SK-N-SH (cell line): ENCODE measurements around the gene LRTM2. TPM values are rescaled to one million over a fixed set of nuclear protein-coding genes. Genes with fewer than 3 reads are reported as not detected.

Experiments
- CTCF ChIA-PET: fragments of 300-600, 350-600 bp; formaldehyde crosslinking; extraction: SDS; loops from one replicate; lab custom pipeline; 2021; lab: Yijun Ruan, JAX
- POLR2A ChIA-PET: fragments of 350-600 bp; sonication (Branson Sonifier 250); formaldehyde crosslinking; extraction: SDS; loops from one replicate; lab custom pipeline; 2020; ENCODE audit warnings: antibody characterized with exemption, inconsistent platforms; lab: Yijun Ruan, JAX
- DNase-seq: peaks from one replicate; pipeline ENCODE4 v3.0.0; 2012
- H2AFZ ChIP-seq: fragments of 200-600 bp; sonication (generic); 2 replicates; pipeline ENCODE4 v1.8.1; 2016; ENCODE audit warnings: antibody characterized with exemption, mild to moderate bottlenecking, low read depth
- H3F3A ChIP-seq: fragments of 200-600 bp; sonication (generic); replicated peaks from 2 replicates; pipeline ENCODE3; 2016; ENCODE audit warnings: antibody characterized with exemption, mild to moderate bottlenecking; ENCODE audit not compliant: insufficient read depth
- H3K27ac ChIP-seq, 2 experiments: fragments of 200-500 bp in 1 of 2; fragments of 200-600 bp in 1 of 2; sonication (Bioruptor generic) in 1 of 2; sonication (generic), shearing (Covaris generic) in 1 of 2; 2 replicates each; pipeline versions ENCODE4 v1.5.1 to v1.6.1; 2014 to 2016; ENCODE audit warnings: low read depth in 2 of 2, inconsistent platforms in 1 of 2, low read length in 1 of 2, mild to moderate bottlenecking in 1 of 2, mixed read lengths in 1 of 2
- H3K27me3 ChIP-seq: fragments of 200-600 bp; sonication (generic), shearing (Covaris generic); 2 replicates; pipeline ENCODE4 v1.6.1; 2016; ENCODE audit warnings: mixed run types; ENCODE audit not compliant: insufficient read depth
- H3K36me3 ChIP-seq, 2 experiments: fragments of 200-500 bp in 1 of 2; fragments of 200-600 bp in 1 of 2; sonication (Bioruptor generic) in 1 of 2; sonication (generic) in 1 of 2; replicated peaks in 1 of 2; 2 replicates each; pipeline versions ENCODE3 to v1.5.1; 2014 to 2016; ENCODE audit warnings: low read length in 1 of 2, mild to moderate bottlenecking in 1 of 2; ENCODE audit not compliant: insufficient read depth in 2 of 2, control insufficient read depth in 1 of 2
- H3K4me1 ChIP-seq, 2 experiments: fragments of 200-500 bp in 1 of 2; fragments of 200-600 bp in 1 of 2; sonication (Bioruptor generic) in 1 of 2; sonication (generic), shearing (Covaris generic) in 1 of 2; 2 replicates each; pipeline versions ENCODE4 v1.5.1 to v1.6.1; 2014 to 2016; ENCODE audit warnings: low read depth in 1 of 2, low read length in 1 of 2, mixed run types in 1 of 2; ENCODE audit not compliant: insufficient read depth in 2 of 2, control insufficient read depth in 1 of 2
- H3K4me2 ChIP-seq: fragments of 200-600 bp; sonication (generic), shearing (Covaris generic); 2 replicates; pipeline ENCODE4 v1.6.1; 2017; ENCODE audit warnings: mixed run types
- H3K4me3 ChIP-seq, 2 experiments: fragments of 200-500 bp in 1 of 2; fragments of 200-600 bp in 1 of 2; sonication (Bioruptor generic) in 1 of 2; sonication (generic), shearing (Covaris generic) in 1 of 2; 2 replicates each; pipeline versions ENCODE4 v1.5.1 to v1.8.1; 2014 to 2016; ENCODE audit warnings: low read depth in 2 of 2, inconsistent platforms in 1 of 2, low read length in 1 of 2, mild to moderate bottlenecking in 1 of 2, mixed read lengths in 1 of 2, moderate library complexity in 1 of 2
- H3K79me2 ChIP-seq: fragments of 200-600 bp; sonication (generic); 2 replicates; pipeline ENCODE4 v1.8.1; 2017; ENCODE audit warnings: mild to moderate bottlenecking; ENCODE audit not compliant: insufficient read depth
- H3K9ac ChIP-seq: fragments of 200-600 bp; sonication (generic); 2 replicates; pipeline ENCODE4 v1.6.1; 2017; ENCODE audit warnings: mixed run types
- H3K9me2 ChIP-seq: fragments of 200-600 bp; sonication (generic); 2 replicates; pipeline ENCODE4 v1.6.1; 2017; ENCODE audit warnings: mixed run types
- H3K9me3 ChIP-seq: fragments of 200-600 bp; sonication (generic); 2 replicates; pipeline ENCODE4 v1.6.1; 2017; ENCODE audit warnings: mixed run types, mild to moderate bottlenecking, moderate library complexity
- H4K20me1 ChIP-seq: fragments of 200-600 bp; sonication (generic); 2 replicates; pipeline ENCODE4 v1.6.1; 2017; ENCODE audit warnings: mild to moderate bottlenecking, mixed run types; ENCODE audit not compliant: insufficient read depth
- CHD2 ChIP-seq: fragments of 150-350 bp; IDR thresholded peaks from 2 replicates; pipeline ENCODE4 v1.6.1; 2018; ENCODE audit warnings: low read length; ENCODE audit not compliant: partially characterized antibody
- CTCF ChIP-seq: fragments of 200-600 bp; sonication (generic); IDR thresholded peaks from 2 replicates; pipeline ENCODE4 v1.6.1; 2017; ENCODE audit warnings: antibody characterized with exemption, mild to moderate bottlenecking, moderate library complexity
- ELF1 ChIP-seq: IDR thresholded peaks from 2 replicates; pipeline ENCODE4 v1.4.0; 2012
- EZH2phosphoT487 ChIP-seq: fragments of 200-600 bp; sonication (generic); IDR thresholded peaks from 2 replicates; pipeline ENCODE4 v1.6.1; 2017; ENCODE audit warnings: low read depth, mixed run types, mild to moderate bottlenecking, antibody characterized with exemption, moderate library complexity, borderline replicate concordance
- FOXM1 ChIP-seq: IDR thresholded peaks from 2 replicates; pipeline ENCODE4 v1.4.0; 2012; ENCODE audit warnings: low read depth, mild to moderate bottlenecking
- GABPA ChIP-seq: IDR thresholded peaks from 2 replicates; pipeline ENCODE4 v1.4.0; 2012; ENCODE audit warnings: low read depth, mild to moderate bottlenecking
- GATA2 ChIP-seq: sonication (generic); formaldehyde crosslinking; IDR thresholded peaks from 2 replicates; pipeline ENCODE4 v1.5.0; 2020; ENCODE audit warnings: mild to moderate bottlenecking, missing genetic modification reagents
- JUND ChIP-seq: IDR thresholded peaks from 2 replicates; pipeline ENCODE4 v1.4.0; 2012
- MEF2A ChIP-seq: IDR thresholded peaks from 2 replicates; pipeline ENCODE4 v1.4.0; 2012; ENCODE audit warnings: low read depth, borderline replicate concordance
- MXI1 ChIP-seq: IDR thresholded peaks from 2 replicates; pipeline ENCODE4 v1.6.1; 2012; ENCODE audit warnings: mild to moderate bottlenecking, low read depth, low read length, improper control_type of control experiment
- PBX3 ChIP-seq: IDR thresholded peaks from 2 replicates; pipeline ENCODE4; 2012
- RCOR1 ChIP-seq: fragments of 150-350 bp; IDR thresholded peaks from 2 replicates; pipeline ENCODE4 v1.6.1; 2017; ENCODE audit warnings: antibody characterized with exemption, low read length
- SIN3A ChIP-seq: IDR thresholded peaks from 2 replicates; pipeline ENCODE4 v1.6.1; 2012; ENCODE audit warnings: low read depth, mild to moderate bottlenecking, low read length, moderate library complexity, borderline replicate concordance
- TAF1 ChIP-seq: IDR thresholded peaks from 2 replicates; pipeline ENCODE4 v1.6.1; 2012; ENCODE audit warnings: low read depth, mild to moderate bottlenecking, low read length, moderate library complexity, borderline replicate concordance
- TEAD4 ChIP-seq: IDR thresholded peaks from 2 replicates; pipeline ENCODE4 v1.4.0; 2012; ENCODE audit warnings: mild to moderate bottlenecking, borderline replicate concordance; ENCODE audit not compliant: insufficient read depth
- YY1 ChIP-seq: IDR thresholded peaks from 2 replicates; pipeline ENCODE4 v1.4.0; 2012; ENCODE audit warnings: low read depth, mild to moderate bottlenecking
- WGBS: methylation state at CpG from one replicate; pipeline ENCODE4 v1.1.6; 2017; ENCODE audit warnings: low lambda C conversion rate; 5-methylcytosine and 5-hydroxymethylcytosine counted together
- polyA plus RNA-seq, 3 experiments: library from polyadenylated mRNA; depleted of rRNA; stranded (reverse); fragments of >200 nt; gene quantifications; 2 replicates each; pipeline ENCODE4 v1.2.3, GENCODE V29; 2012

The LRTM2 gene
- polyA plus RNA-seq, 1 of the 3 experiments (the other 2 are of a cell fraction): not detected

GRCh38 chr12:1883513-1883912 is 63.1 kb downstream of the LRTM2 start:
- 28% methylated on average over 8 of the region's 8 CpGs for WGBS
- ChIA-PET POLR2A (no interaction called here), CTCF (interaction anchor here (1.0 kb wide), 1 partner anchor 56 kb away, joined by 3 read pairs; no protein-coding TSS in a partner anchor)
- Histone ChIP-seq H3K36me3 (no peaks in the 10 kb centered on the region), H3K79me2 (no peaks in the 10 kb centered on the region), H3K4me3 (no peak overlapping the region), H2AFZ (no peak overlapping the region), H3K4me2 (no peak overlapping the region), H3K9me2 (no peaks in the 10 kb centered on the region), H3K27me3 (peaks cover 5% of the 10 kb centered on the region; the same call in 1 of the 2 replicates), H3K9ac (no peak overlapping the region), H4K20me1 (no peaks in the 10 kb centered on the region), H3F3A (no peaks in the 10 kb centered on the region), H3K27ac (no peak overlapping the region), H3K9me3 (no peaks in the 10 kb centered on the region), H3K4me1 (no peaks in the 10 kb centered on the region)
- DNase-seq: no peak
- TF ChIP-seq MXI1 (no peak), EZH2phosphoT487 (no peak)

GRCh38 chr12:1884651-1885050 is 64.3 kb downstream of the LRTM2 start:
- TF ChIP-seq EZH2phosphoT487: no peak
- no peak for TF ChIP-seq RCOR1
- TF ChIP-seq GABPA: no peak
- no peak for TF ChIP-seq CHD2
- TF ChIP-seq ELF1: no peak
- no peak for TF ChIP-seq JUND
- TF ChIP-seq YY1: no peak
- TF ChIP-seq TEAD4: no peak
- TF ChIP-seq GATA2 (CRISPR knock-in tag): no peak
- TF ChIP-seq SIN3A: no peak
- TF ChIP-seq TAF1: no peak
- TF ChIP-seq CTCF: no peak
- TF ChIP-seq FOXM1: no peak
- TF ChIP-seq PBX3: no peak
- no peak for TF ChIP-seq MEF2A
- Histone ChIP-seq H3F3A (no peaks in the 10 kb centered on the region), H3K4me2 (no peak overlapping the region), H3K4me3 (no peak overlapping the region), H3K9me3 (no peaks in the 10 kb centered on the region), H3K4me1 (no peaks in the 10 kb centered on the region), H3K79me2 (no peaks in the 10 kb centered on the region), H2AFZ (no peak overlapping the region), H3K9me2 (no peaks in the 10 kb centered on the region), H4K20me1 (no peaks in the 10 kb centered on the region), H3K36me3 (no peaks in the 10 kb centered on the region), H3K27ac (no peak overlapping the region), H3K9ac (no peak overlapping the region), H3K27me3 (peaks cover 5% of the 10 kb centered on the region; the same call in 1 of the 2 replicates)
- CTCF ChIA-PET: no interaction called here
- no peak for DNase-seq
- WGBS: 63% methylated on average over 9 of the region's 9 CpGs
- POLR2A ChIA-PET: no interaction called here
